Nephron (organoid): ENCODE results near the gene KAZN.
A peak's percentile ranks its signal among the peaks of the same experiment; 100 is the strongest.

Source experiments
- H3K27ac Mint-ChIP-seq, 3 experiments: 2 replicates each; pipeline ENCODE4 v1.8.0; 2020; ENCODE audit warnings: mixed read lengths in 3 of 3, mild to moderate bottlenecking in 2 of 3, moderate library complexity in 1 of 3
- H3K27me3 Mint-ChIP-seq: 2 replicates; pipeline ENCODE4 v1.8.0; 2021; ENCODE audit warnings: low read depth, mild to moderate bottlenecking, moderate library complexity, mixed read lengths
- H3K36me3 Mint-ChIP-seq: 2 replicates; pipeline ENCODE4 v1.8.0; 2020; ENCODE audit warnings: low read depth, mixed read lengths
- H3K4me1 Mint-ChIP-seq: 2 replicates; pipeline ENCODE4 v1.8.0; 2020; ENCODE audit warnings: mixed read lengths
- H3K4me3 Mint-ChIP-seq, 3 experiments: 2 replicates each; pipeline ENCODE4 v1.8.0; 2020; ENCODE audit warnings: mild to moderate bottlenecking in 3 of 3, mixed read lengths in 3 of 3, moderate library complexity in 2 of 3
- H3K9me3 Mint-ChIP-seq: 2 replicates; pipeline ENCODE4 v1.8.0; 2020; ENCODE audit warnings: mixed read lengths
- CTCF ChIP-seq, 3 experiments: fragments of 200-600 bp; sonication (generic); IDR thresholded peaks; one replicate each; pipeline ENCODE4 v1.5.0; 2021; ENCODE audit warnings: antibody characterized with exemption in 3 of 3; ENCODE audit not compliant: unreplicated experiment in 3 of 3

KAZN gene

GRCh38 chr1:15146971-15147376 lies 548.5 kb downstream of the KAZN start:
- peaks cover 27% of the 10 kb centered on the region for H3K4me1 Mint-ChIP-seq
- peaks cover 10% of the 10 kb centered on the region for H3K27me3 Mint-ChIP-seq
- no peak overlapping the region for H3K4me3 Mint-ChIP-seq
- no peak for TF ChIP-seq CTCF (IDR thresholded peaks at IDR 0.05; ENCODE audit: unreplicated experiment in 3 of 3)
- peak overlapping the region in 1 of 3 experiments; percentile 21 for H3K27ac Mint-ChIP-seq
- peaks cover 12% of the 10 kb centered on the region for H3K9me3 Mint-ChIP-seq
- no peaks in the 10 kb centered on the region for H3K36me3 Mint-ChIP-seq

- Mint-ChIP-seq H3K4me1 (peaks cover 34% of the 10 kb centered on the region), H3K27ac (peak overlapping the region in 1 of 3 experiments; percentile 8), H3K36me3 (no peaks in the 10 kb centered on the region), H3K4me3 (no peak overlapping the region), H3K9me3 (peaks cover 6% of the 10 kb centered on the region), H3K27me3 (peaks cover 14% of the 10 kb centered on the region)
- TF ChIP-seq CTCF (IDR thresholded peaks at IDR 0.05; ENCODE audit: unreplicated experiment in 3 of 3), result no peak
Measured at GRCh38 chr1:15148004-15148403, 549.5 kb downstream of the KAZN start.

- Mint-ChIP-seq H3K4me3 (no peak overlapping the region), H3K4me1 (peaks cover 34% of the 10 kb centered on the region), H3K27ac (no peak overlapping the region), H3K9me3 (peaks cover 4% of the 10 kb centered on the region), H3K27me3 (peaks cover 14% of the 10 kb centered on the region), H3K36me3 (no peaks in the 10 kb centered on the region)
- no peak for TF ChIP-seq CTCF (IDR thresholded peaks at IDR 0.05; ENCODE audit: unreplicated experiment in 3 of 3)
Measured at GRCh38 chr1:15148475-15148874, 550.0 kb downstream of the KAZN start.

GRCh38 chr1:15148941-15149340 lies 550.5 kb downstream of the KAZN start:
- H3K36me3 Mint-ChIP-seq, result no peaks in the 10 kb centered on the region
- TF ChIP-seq CTCF (IDR thresholded peaks at IDR 0.05; ENCODE audit: unreplicated experiment in 3 of 3), result no peak
- peaks cover 34% of the 10 kb centered on the region for H3K4me1 Mint-ChIP-seq
- H3K27ac Mint-ChIP-seq, result no peak overlapping the region
- H3K27me3 Mint-ChIP-seq, result peaks cover 14% of the 10 kb centered on the region
- peaks cover 4% of the 10 kb centered on the region for H3K9me3 Mint-ChIP-seq
- H3K4me3 Mint-ChIP-seq, result no peak overlapping the region

GRCh38 chr1:15150376-15150775 lies 551.9 kb downstream of the KAZN start:
- peak overlapping the region in 2 of 3 experiments; percentile 3 to 95 for H3K4me3 Mint-ChIP-seq
- no peaks in the 10 kb centered on the region for H3K36me3 Mint-ChIP-seq
- peaks cover 46% of the 10 kb centered on the region for H3K4me1 Mint-ChIP-seq
- H3K9me3 Mint-ChIP-seq, result peaks cover 4% of the 10 kb centered on the region
- no peak for TF ChIP-seq CTCF (IDR thresholded peaks at IDR 0.05; ENCODE audit: unreplicated experiment in 3 of 3)
- peaks cover 14% of the 10 kb centered on the region for H3K27me3 Mint-ChIP-seq
- H3K27ac Mint-ChIP-seq, result no peak overlapping the region

GRCh38 chr1:15151377-15151806 lies 552.9 kb downstream of the KAZN start:
- TF ChIP-seq CTCF (IDR thresholded peaks at IDR 0.05; ENCODE audit: unreplicated experiment in 3 of 3), result no peak
- H3K9me3 Mint-ChIP-seq, result peaks cover 4% of the 10 kb centered on the region
- H3K27me3 Mint-ChIP-seq, result peaks cover 14% of the 10 kb centered on the region
- H3K27ac Mint-ChIP-seq, result peak overlapping the region; percentile 69 to 94 (median 82)
- H3K4me1 Mint-ChIP-seq, result peaks cover 57% of the 10 kb centered on the region
- no peaks in the 10 kb centered on the region for H3K36me3 Mint-ChIP-seq
- H3K4me3 Mint-ChIP-seq, result peak overlapping the region; percentile 45 to 98 (median 95)
